Fibroblast of the aortic adventitia (primary cell): Measurements from ENCODE around the gene CLEC3B. TPM values are rescaled to one million over a fixed set of nuclear protein-coding genes. Genes with fewer than 3 reads are reported as not detected.
"Not testable (repeated sequence)": the region's sequence is repeated elsewhere in the genome, so short reads cannot be mapped to it uniquely, and the experiment has no call there.

ENCODE experiments used
- DNase-seq: peaks from one replicate; pipeline ENCODE4 v3.0.0-alpha.2; 2010; ENCODE audit warnings: low read depth
- H3K4me3 ChIP-seq: 2 replicates; pipeline ENCODE4 v1.5.1; 2011; ENCODE audit warnings: low read depth, mild to moderate bottlenecking, control low read depth, low read length, moderate library complexity
- CTCF ChIP-seq: IDR thresholded peaks from 2 replicates; pipeline ENCODE4 v1.5.1; 2011; ENCODE audit warnings: mild to moderate bottlenecking, low read length, control low read depth, inconsistent platforms; ENCODE audit not compliant: insufficient read depth
- total RNA-seq: library from RNA; depleted of rRNA; stranded (reverse); fragments of >200 nt; gene quantifications from 2 replicates; pipeline ENCODE4 v1.2.3, GENCODE V29; 2012; ENCODE audit warnings: low replicate concordance

CLEC3B gene
- total RNA-seq, 1 donor = 12.4 TPM

GRCh38 chr3:45067941-45068340 lies 41.8 kb downstream of the CLEC3B start:
- no peak for TF ChIP-seq CTCF
- no peak overlapping the region for H3K4me3 ChIP-seq
- DNase-seq = no peak

GRCh38 chr3:45071075-45071474 lies 45.0 kb downstream of the CLEC3B start:
- no peak for DNase-seq
- no peak overlapping the region for H3K4me3 ChIP-seq
- no peak for TF ChIP-seq CTCF

- no peak overlapping the region for H3K4me3 ChIP-seq
- TF ChIP-seq CTCF = no peak
- DNase-seq = no peak
Measured at GRCh38 chr3:45075821-45076625, 49.9 kb downstream of the CLEC3B start.

- not testable (repeated sequence) for H3K4me3 ChIP-seq, DNase-seq
Measured at GRCh38 chr3:45078256-45078655, 52.2 kb downstream of the CLEC3B start.

GRCh38 chr3:45078910-45079522 lies 52.9 kb downstream of the CLEC3B start:
- DNase-seq = peak; percentile 70
- H3K4me3 ChIP-seq = no peak overlapping the region
- peak; percentile 45 for TF ChIP-seq CTCF

- TF ChIP-seq CTCF = no peak
- H3K4me3 ChIP-seq = no peak overlapping the region
- DNase-seq = no peak
Measured at GRCh38 chr3:45079715-45080114, 53.6 kb downstream of the CLEC3B start.

GRCh38 chr3:45080824-45081223 lies 54.7 kb downstream of the CLEC3B start:
- no peak overlapping the region for H3K4me3 ChIP-seq
- DNase-seq = no peak
- no peak for TF ChIP-seq CTCF
